Measurements from ENCODE around the gene DYRK3.
A peak's percentile ranks its signal among the peaks of the same experiment; 100 is the strongest.
"Not testable (repeated sequence)": the region's sequence is repeated elsewhere in the genome, so short reads cannot be mapped to it uniquely, and the experiment has no call there.

DYRK3 gene

DNA sequence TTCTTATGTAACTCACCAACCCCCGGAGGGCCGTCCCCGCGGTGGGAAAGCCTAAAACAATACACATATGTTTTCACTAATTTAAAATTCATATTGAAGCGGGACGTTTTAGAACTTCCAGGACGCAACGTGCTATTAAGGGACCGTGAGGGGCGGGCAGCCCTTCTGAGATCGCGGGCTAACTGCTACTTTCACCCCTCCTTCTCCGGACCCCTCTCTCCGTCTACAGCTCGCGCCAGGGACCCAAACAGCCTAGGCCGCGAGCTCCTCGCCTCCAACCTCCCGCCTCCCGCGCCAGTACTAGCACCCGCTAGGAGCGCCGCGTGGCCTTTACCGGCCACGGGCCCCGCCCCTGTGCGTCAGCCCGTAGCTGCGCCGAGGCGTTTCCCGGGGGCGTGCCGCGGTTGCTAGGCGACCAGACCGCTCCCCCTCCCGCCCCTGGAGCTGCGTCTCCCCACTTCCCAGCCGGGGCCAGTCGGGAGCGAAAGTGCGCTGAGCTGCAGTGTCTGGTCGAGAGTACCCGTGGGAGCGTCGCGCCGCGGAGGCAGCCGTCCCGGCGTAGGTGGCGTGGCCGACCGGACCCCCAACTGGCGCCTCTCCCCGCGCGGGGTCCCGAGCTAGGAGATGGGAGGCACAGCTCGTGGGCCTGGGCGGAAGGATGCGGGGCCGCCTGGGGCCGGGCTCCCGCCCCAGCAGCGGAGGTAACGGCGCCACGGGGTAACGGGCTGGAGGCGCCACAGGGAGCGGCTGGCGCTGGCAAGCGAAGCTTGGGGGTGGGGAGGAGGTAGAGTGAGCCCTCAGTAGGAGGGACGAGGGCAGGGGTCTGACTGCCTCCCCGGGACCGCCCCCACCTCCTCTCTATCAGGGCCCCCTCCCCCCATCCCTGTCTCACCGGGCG is at the start of gene DYRK3:
TSS of gene DYRK3 (plus strand) at position 457 of the 898 bp plus-strand sequence. CDS start at position 625, 168 bp downstream.
- peak; percentile 85 to 93 for DNase-seq (ENCODE audit: low read depth in 2 of 2)

DNA sequence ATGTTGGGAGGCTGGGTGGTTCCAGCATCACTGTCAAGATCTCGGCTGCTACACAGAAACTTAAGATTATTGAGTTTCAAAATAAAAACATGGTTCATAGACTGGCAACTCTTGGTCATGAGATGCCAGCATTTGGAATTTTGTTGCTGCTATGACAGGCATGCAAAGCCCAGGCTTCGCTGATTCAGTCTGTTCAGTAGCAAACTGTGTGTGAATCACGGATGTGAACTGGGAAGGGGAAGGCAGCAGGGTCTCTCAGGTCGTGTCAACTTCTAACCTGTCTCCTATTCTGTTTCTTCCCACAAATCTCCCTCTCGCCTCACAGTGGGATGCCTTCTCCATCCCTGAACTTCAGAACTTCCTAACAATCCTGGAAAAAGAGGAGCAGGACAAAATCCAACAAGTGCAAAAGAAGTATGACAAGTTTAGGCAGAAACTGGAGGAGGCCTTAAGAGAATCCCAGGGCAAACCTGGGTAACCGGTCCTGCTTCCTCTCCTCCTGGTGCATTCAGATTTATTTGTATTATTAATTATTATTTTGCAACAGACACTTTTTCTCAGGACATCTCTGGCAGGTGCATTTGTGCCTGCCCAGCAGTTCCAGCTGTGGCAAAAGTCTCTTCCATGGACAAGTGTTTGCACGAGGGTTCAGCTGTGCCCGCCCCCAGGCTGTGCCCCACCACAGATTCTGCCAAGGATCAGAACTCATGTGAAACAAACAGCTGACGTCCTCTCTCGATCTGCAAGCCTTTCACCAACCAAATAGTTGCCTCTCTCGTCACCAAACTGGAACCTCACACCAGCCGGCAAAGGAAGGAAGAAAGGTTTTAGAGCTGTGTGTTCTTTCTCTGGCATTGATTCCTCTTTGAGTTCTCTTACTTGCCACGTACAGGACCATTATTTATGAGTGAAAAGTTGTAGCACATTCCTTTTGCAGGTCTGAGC is 48.6 kb upstream of the DYRK3 start:
- DNase-seq (ENCODE audit: low read depth in 2 of 2) = no peak

DNA sequence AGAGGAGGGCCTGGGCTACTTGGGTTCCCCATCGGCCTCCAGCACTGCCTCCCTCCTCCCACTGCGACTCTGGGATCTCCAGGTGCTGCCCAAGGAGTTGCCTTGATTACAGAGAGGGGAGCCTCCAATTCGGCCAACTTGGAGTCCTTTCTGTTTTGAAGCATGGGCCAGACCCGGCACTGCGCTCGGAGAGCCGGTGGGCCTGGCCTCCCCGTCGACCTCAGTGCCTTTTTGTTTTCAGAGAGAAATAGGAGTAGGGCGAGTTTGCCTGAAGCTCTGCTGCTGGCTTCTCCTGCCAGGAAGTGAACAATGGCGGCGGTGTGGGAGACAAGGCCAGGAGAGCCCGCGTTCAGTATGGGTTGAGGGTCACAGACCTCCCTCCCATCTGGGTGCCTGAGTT is 47.4 kb upstream of the DYRK3 start:
- no peak for DNase-seq (ENCODE audit: low read depth in 2 of 2)

DNA sequence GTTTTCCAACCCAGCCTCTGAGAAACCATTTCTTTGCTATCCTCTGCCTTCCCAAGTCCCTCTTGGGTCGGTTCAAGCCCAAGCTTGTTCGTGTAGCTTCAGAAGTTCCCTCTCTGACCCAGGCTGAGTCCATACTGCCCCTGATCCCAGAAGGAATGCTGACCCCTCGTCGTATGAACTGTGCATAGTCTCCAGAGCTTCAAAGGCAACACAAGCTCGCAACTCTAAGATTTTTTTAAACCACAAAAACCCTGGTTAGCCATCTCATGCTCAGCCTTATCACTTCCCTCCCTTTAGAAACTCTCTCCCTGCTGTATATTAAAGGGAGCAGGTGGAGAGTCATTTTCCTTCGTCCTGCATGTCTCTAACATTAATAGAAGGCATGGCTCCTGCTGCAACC is 46.8 kb upstream of the DYRK3 start:
- no peak for DNase-seq (ENCODE audit: low read depth in 2 of 2)

DNA sequence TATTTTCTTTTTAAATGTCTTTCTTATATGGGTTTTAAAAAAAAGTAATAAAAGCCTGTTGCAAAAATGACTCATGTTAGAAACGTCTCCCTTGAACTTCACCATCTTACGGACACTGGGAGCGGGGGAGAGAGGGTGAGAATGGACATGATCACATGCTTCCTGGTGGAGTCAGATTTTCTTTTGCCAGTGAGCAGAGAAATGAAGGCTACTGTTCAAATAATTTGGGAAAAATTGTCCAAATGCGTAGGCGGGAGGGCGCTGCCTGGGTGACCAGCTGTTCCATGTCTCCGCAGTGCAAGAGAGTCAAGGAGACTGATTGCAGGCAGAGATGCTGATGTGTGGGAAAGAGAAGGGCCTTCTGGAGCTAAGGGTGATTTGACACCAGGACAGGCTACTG is 46.1 kb upstream of the DYRK3 start:
- DNase-seq (ENCODE audit: low read depth in 2 of 2) = no peak

DNA sequence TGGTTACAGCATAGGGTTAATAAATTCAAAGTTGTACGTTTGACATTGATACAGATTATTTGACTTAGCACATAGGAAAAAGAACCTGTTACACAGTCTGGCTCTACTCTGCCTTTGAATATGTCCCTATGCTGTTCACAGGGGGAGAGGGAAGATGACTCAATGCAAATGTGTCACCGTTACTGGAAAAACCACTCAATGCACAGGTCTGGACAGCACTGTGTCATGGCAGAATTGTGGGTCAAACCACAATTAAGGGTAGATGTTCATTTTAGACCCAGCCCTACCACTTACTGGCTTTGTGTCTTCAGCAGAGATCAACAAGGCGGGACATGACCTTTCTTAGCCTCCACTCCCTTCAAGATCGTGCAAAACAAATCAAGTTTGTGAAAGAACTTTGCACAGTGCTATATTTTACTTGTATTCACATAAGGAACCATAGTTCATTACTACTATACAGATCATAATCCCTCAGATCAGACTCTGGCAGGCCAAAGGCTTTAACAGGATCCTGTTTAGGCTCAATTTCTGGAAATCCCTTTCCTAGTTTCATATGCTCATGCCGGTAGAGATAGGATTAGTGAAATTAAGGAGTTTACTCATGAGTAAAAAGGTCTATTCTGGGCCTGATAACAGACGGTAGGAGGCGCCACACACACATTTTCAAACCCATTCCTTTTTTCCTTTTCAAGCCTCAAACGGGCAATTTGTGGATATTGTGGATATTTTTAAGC is 45.1 kb upstream of the DYRK3 start:
- DNase-seq (ENCODE audit: low read depth in 2 of 2) = peak; percentile 59 to 64

DNA sequence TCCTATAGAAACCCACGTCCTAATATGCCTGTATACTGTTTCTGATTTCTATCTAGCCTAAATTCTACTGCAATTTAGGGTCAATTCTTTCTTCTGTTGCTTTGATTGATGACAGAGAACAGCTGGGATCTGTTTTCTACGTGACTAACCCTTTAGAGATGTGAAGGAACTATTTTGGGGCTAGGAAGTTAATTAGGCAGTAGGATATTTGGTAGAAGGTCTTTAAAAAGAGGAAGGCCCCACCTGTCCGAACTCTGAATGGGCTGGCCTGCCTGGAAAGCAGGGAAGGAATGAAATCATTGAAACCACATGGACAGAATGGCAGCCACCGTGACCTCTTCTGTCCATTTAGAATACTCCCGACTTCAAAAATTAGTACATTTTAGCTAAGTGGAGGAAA is 44.1 kb upstream of the DYRK3 start:
- DNase-seq (ENCODE audit: low read depth in 2 of 2) = no peak

DNA sequence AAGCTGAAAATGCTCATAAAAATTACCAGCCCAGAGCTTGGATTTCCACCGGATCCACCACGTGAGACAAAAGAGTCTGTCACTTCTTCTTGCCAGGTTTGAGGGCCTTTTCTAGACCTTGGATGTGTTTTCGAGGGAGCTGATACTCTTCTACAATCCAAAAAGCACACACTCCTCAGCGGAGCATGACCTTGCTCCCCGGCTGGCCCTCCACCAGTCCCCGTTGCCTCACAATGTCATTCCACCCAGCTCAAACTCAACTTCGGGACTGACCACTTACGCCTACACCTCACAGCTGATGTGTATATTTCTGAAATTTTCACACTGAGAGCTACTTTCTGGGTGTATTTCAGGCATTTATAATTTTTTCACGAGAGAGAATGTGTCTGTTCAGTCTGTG is 43.6 kb upstream of the DYRK3 start:
- no peak for DNase-seq (ENCODE audit: low read depth in 2 of 2)

DNA sequence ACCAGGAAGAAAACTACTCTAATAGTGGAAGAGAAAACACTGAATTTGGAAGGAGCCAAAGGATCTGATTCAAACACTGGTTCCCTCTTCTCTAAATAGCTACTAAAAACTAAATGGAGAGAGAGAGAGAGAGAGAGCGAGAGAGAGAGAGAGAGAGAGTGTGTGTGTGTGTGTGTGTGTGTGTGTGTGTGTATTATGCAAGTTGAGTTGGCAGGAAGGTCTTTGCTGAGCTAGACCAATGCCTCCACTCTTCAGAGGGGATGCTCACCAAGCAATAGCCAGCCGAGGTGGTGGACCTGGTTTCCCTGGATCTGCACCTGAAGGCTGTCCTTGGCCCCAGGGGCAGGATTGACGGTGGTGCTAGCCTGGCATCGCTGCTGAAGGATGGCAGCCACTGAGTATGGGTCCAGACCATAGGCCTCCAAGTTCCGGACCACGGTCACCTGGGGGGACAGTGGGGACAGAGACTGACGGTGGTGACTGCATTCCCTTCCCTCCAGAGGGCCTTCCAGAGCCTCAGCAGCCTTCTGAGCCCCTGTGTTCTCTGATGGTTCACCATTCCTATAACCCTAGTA is 41.9 kb upstream of the DYRK3 start:
- no peak for DNase-seq (ENCODE audit: low read depth in 2 of 2)

DNA sequence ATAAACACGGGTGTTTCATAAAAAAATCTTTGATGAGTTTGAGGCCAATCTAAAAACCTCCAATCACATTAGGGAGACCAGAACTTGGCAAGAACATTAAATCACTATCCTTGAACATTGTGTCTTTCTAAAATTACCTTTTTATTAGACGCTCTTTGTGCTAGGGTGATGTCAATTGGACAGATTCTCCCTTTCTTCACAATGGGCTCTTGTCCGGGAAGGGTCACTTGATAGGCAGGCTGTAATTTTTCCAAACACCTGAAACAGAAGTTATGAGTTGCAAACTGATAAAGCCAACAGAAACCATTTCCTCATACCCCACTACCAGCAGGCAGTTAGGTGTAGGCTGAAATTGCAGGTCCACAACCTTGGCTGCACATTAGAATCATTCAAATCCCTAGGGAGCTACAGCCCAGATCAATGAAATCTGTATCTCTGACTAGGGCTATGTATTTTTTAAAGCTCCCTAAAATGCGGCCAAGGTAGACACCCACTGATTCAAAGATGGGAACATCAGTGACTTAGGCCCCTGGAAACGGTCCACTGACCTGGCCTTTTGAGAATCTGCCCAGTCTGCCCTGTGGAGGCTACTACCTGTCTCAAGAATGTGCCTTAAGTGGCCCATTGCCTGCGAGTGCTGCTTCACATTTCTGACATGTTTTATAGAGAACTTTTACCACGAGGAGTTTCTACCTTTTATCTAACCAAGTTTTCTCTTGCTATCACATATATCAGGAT is 39.6 kb upstream of the DYRK3 start:
- no peak for DNase-seq (ENCODE audit: low read depth in 2 of 2)

DNA sequence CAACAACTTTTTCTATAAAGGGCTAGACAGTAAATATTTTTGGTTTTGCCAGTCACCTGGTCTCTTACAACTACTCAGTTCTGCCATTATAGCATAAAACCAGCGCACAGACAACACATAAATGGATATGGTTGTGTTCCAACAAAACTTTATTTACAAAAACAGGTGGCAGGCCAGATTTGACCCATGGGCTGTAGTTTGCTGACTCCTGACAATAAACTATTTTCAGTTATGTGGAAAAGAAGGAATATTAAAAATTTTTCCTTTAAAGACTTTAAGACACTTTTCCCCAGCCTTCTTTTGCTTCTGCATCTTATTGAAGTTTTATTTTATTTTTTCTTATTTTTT is 39.0 kb upstream of the DYRK3 start:
- no peak for DNase-seq (ENCODE audit: low read depth in 2 of 2)

DNA sequence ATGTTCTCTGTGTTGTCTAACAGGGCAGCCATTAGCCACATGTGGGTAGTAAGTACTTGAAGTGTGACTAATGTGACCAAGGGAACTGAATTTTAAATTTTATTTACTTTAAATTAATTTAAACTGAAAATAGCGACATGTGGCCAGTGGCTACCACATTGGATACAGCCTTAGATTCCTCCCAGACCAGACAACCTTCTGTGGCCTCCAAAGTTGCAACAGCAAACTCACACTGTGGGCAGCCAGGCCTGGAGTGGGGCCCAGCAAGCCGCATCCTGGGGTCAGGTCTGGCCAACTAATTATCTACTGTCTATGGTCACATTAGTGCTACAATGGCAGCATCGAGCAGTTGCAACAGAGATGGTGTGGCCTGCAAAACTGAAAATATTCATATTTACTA is 34.8 kb upstream of the DYRK3 start:
- no peak for DNase-seq (ENCODE audit: low read depth in 2 of 2)

DNA sequence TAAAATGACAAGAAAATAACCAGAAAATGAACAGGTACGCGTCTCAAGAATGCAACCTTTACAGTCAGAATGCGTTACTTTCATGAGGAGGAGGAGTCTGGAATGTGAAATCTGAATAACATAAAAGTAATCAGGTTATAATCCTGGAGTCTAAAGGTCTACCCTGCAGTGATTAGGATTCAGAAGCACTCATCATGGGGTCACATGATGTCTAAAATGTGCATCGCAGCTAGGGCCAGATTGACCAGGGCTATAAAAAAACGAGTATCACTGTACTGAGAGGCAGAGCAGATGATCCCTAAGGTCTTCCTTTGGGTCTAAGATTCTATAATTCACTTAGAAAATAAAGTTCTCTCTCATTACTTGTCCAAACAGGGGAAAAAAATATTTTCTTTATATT is 30.5 kb upstream of the DYRK3 start:
- no peak for DNase-seq (ENCODE audit: low read depth in 2 of 2)

DNA sequence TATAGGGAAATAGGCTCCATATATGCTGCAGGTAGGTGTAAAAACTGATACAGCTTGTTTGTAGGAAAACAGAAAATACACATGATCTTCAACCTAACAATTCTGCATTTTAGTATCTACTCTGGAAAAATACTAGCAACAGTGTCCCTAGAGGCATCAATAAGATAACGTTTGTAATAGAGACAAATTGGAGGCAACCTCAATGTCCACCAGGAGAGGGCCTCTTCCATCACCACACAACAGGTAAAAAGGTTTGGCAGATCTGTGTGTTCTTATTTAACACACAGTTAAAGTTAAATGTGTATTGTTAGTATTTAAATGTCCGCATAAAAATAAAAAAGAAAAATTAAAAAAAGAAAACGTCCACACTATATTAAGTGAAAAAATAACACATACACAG is 28.5 kb upstream of the DYRK3 start:
- DNase-seq (ENCODE audit: low read depth in 2 of 2) = no peak

DNA sequence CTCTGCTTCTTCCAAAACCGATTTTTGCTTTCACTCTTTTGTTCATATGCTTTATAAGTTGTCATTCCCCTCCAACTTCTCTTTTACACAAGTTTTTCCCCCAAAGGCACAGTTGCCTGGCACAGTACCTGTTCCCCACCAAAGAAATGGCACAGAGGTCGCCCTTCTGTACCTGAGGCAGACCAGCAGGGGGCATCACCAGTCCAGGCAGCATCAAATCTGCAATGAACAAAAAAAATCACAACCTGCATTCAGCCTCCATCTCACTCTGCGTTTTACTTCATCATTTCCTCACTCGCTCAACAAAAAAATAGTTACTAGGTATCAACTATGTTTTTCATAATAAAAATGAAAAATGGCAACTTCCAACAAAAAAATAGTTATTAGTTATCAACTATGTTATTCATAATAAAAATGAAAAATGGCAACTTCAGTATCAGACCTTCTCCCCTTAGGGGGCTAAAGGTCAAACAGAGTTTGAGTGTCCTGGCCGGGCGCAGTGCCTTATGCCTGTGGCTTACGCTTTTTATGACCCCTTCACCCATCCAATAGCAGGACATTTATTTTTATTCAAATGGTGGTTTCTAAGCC is 27.1 kb upstream of the DYRK3 start:
- DNase-seq (ENCODE audit: low read depth in 2 of 2) = peak; percentile 38 to 66

DNA sequence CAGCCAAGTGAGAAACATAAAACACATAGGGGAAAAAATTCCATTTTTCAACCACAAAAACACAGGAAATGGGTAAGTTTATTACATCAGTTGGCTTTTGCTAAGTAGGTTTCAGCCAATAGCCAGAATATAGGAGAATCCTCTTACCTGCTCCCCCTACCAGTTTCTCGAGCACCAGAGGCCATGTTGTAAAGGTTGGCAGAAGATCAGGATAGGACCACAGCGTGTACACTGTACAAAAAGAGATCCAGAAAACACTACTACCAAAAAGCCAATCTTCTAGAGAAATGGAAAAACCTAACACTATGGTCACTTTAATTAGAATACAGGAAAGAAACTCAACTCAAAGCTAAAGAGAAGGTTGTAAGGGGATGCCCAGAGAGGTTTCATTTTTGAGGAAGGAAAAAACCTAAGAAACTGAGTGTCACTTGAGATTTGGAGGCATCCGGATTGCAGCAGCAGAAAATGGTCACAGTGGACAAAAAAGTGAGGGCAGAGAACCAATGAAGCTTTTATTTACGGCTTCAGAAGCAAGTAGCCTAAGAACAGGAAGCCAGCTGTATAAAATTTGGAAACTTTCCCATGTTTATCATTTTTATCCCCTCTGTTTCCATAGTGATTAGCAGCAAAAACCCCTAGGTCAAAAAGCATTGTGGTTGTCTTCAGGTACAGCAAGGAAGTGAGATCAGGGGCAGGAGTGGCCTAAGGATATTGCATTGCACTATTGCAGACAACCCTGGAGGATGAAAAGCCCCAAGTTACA is 25.9 kb upstream of the DYRK3 start:
- DNase-seq (ENCODE audit: low read depth in 2 of 2) = no peak

DNA sequence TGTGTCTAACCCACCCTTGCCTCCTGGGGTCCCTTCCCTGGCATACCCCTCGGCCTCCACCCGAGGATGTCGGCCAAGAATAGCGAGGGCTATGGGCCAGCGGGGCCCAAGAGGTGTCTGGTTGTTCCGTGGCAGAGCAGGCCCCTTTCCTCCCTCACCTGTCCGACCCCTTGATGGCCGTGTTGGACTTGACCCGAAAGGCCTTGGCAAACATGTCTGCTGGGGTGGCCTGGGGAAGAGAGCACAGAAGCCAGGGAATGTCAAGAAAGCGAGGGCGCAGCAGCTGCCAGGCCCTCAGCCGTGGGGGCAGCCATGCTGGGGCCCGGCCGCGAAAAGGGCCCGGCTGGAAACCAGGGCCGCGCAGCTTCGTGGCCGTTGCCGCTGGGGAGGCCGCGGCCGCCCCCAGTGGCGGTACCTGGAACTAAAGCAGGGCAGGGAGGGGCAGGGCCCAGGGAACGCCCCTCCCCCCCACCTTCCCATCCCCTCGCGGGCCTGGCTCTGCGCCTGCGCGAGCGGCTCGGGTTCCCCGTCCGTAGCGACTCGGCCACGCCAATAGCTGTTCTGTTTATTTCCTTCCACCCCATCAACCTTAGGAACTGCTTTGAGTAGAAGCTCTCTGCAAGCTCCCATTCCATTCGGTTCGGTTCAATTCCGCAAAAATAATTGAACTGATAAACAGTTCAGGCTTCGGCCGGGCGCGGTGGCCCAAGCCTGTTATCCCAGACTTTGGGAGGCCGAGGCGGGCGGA is 23.0 kb upstream of the DYRK3 start, which contains the start of gene EIF2D:
TSS of gene EIF2D (minus strand) at position 337 of the 748 bp plus-strand sequence. CDS start at position 214, 123 bp downstream.
- peak; percentile 90 to 93 for DNase-seq (ENCODE audit: low read depth in 2 of 2)

DNA sequence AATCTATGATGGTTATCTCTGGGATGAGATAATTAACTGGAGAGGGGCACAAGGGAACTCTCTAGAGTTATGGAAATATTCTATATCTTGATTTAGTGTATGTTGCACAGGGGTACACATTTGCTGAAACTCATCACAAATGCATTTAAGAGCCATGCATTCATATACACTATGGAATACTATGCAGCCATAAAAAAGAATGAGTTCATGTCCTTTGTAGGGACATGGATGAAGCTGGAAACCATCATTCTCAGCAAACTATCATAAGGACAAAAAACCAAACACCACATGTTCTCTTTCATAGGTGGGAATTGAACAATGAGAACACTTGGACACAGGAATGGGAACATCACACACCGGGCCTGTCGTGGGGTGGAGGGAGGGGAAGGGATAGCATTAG is 8.9 kb upstream of the DYRK3 start:
- not testable (repeated sequence) for DNase-seq (ENCODE audit: low read depth in 2 of 2)

DNA sequence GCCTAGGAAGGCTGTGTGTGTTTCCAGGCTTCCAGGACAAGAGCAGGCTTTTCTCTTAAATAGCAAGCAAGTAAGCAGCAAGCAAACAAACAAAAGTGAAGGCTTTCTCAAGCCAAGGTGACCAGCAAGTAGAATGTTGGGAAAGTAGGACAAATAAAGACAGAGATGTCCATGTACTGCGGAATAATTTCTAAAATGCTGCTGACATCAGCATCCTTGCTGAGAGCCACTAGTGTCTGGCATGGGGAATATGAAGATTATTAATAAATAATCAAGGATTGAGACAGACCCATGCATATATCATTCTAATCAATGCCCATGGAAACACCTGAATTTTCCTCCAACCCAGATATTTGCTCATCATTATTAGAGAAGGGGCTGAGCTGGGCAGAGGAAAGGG is 6.4 kb upstream of the DYRK3 start:
- no peak for DNase-seq (ENCODE audit: low read depth in 2 of 2)
